Measurements from ENCODE around the gene RNF103.

Gene RNF103

GRCh38 chr2:86562922-86563649 is 60.6 kb downstream of the RNF103 start, which contains the start of gene CHMP3:
CHMP3 (minus strand) TSS chr2:86563443; CDS start chr2:86563348, 95 bp downstream.
- peak; percentile 96 for DNase-seq

GRCh38 chr2:86562485-86562921 is 61.2 kb downstream of the RNF103 start:
- DNase-seq = no peak

- no peak for DNase-seq
Observed at GRCh38 chr2:86557836-86558235, 65.8 kb downstream of the RNF103 start.

- no peak for DNase-seq
Observed at GRCh38 chr2:86556508-86556907, 67.2 kb downstream of the RNF103 start.
